Liver (tissue), 3 donors: ENCODE data around the gene CSNK1E.

Experiments
- CTCF ChIP-seq: fragments of 150-350 bp; IDR thresholded peaks from 2 replicates; pipeline ENCODE4 v1.5.1; 2017; ENCODE audit warnings: improper control_type of control experiment, low read depth, low read length; ENCODE audit not compliant: missing input control
- EGR1 ChIP-seq, 2 donors: IDR thresholded peaks; 2 replicates each; pipeline ENCODE4 v1.6.1; 2016 to 2018; ENCODE audit warnings: antibody characterized with exemption in 2 of 2, low read depth in 2 of 2
- FOXA1 ChIP-seq: IDR thresholded peaks from 2 replicates; pipeline ENCODE4 v1.6.1; 2016; ENCODE audit warnings: antibody characterized with exemption
- HNF4A ChIP-seq, 2 donors: conservative IDR thresholded peaks; 2 replicates each; pipeline ENCODE4 v1.6.1; 2016; ENCODE audit warnings: antibody characterized with exemption in 2 of 2, mild to moderate bottlenecking in 2 of 2
- JUND ChIP-seq, 2 donors: IDR thresholded peaks; 2 replicates each; pipeline ENCODE4 v1.6.1; 2016; ENCODE audit warnings: antibody characterized with exemption in 2 of 2
- RAD21 ChIP-seq, 2 donors: IDR thresholded peaks; 2 replicates each; pipeline ENCODE4 v1.6.1; 2016; ENCODE audit warnings: antibody characterized with exemption in 2 of 2, mild to moderate bottlenecking in 2 of 2
- RXRA ChIP-seq, 2 donors: IDR thresholded peaks; 2 replicates each; pipeline ENCODE4 v1.6.1; 2017 to 2018; ENCODE audit warnings: antibody characterized with exemption in 2 of 2, mild to moderate bottlenecking in 1 of 2
- SP1 ChIP-seq: IDR thresholded peaks from 2 replicates; pipeline ENCODE4 v1.6.1; 2018; ENCODE audit warnings: antibody characterized with exemption, mild to moderate bottlenecking
- TAF1 ChIP-seq: conservative IDR thresholded peaks from 2 replicates; pipeline ENCODE4 v1.6.1; 2016; ENCODE audit warnings: antibody characterized with exemption, mild to moderate bottlenecking
- YY1 ChIP-seq: IDR thresholded peaks from 2 replicates; pipeline ENCODE4 v1.6.1; 2016; ENCODE audit warnings: antibody characterized with exemption, mild to moderate bottlenecking
- TF ChIP-seq, protein P1 (sequence below): IDR thresholded peaks from 2 replicates; pipeline ENCODE4 v1.6.1; 2016; ENCODE audit warnings: antibody characterized with exemption
- TF ChIP-seq, protein P2 (sequence below): IDR thresholded peaks from 2 replicates; pipeline ENCODE4 v1.6.1; 2016; ENCODE audit warnings: antibody characterized with exemption, mild to moderate bottlenecking
- donor health status: healthy.
- donor health status: healthy.

DNA sequence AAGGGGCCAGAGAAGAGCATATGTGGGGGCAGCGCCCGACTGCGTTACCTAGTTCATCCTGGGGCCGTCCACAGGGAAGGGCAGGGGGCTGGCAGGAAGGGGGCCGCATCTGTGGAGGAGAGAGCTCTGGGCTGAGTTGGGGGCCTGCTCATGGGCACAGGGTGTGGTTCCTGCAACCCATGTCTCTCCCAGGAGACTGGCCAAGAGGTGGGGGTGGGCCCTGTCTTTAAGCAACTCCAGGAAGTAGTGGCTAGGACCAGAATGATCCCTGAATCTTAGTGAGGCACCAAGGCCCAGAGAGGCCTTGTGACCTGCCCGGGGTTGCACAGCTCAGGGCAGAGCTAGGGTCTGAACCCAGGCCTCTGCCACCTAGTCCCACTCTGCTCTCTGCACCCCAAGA lies 21.9 kb downstream of the CSNK1E start:
- TF ChIP-seq CTCF = no peak
- no peak for TF ChIP-seq RAD21 (IDR thresholded peaks at IDR 0.05)
- no peak for TF ChIP-seq SP1
- no peak for TF ChIP-seq HNF4A (conservative IDR thresholded peaks at IDR 0.05)
- TF ChIP-seq TAF1 = no peak
- TF ChIP-seq, protein P1, sequence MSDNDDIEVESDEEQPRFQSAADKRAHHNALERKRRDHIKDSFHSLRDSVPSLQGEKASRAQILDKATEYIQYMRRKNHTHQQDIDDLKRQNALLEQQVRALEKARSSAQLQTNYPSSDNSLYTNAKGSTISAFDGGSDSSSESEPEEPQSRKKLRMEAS = no peak
- no peak for TF ChIP-seq FOXA1
- no peak for TF ChIP-seq YY1
- TF ChIP-seq EGR1 (IDR thresholded peaks at IDR 0.05; ENCODE audit: low read depth in 2 of 2) = no peak
- TF ChIP-seq, protein P2, sequence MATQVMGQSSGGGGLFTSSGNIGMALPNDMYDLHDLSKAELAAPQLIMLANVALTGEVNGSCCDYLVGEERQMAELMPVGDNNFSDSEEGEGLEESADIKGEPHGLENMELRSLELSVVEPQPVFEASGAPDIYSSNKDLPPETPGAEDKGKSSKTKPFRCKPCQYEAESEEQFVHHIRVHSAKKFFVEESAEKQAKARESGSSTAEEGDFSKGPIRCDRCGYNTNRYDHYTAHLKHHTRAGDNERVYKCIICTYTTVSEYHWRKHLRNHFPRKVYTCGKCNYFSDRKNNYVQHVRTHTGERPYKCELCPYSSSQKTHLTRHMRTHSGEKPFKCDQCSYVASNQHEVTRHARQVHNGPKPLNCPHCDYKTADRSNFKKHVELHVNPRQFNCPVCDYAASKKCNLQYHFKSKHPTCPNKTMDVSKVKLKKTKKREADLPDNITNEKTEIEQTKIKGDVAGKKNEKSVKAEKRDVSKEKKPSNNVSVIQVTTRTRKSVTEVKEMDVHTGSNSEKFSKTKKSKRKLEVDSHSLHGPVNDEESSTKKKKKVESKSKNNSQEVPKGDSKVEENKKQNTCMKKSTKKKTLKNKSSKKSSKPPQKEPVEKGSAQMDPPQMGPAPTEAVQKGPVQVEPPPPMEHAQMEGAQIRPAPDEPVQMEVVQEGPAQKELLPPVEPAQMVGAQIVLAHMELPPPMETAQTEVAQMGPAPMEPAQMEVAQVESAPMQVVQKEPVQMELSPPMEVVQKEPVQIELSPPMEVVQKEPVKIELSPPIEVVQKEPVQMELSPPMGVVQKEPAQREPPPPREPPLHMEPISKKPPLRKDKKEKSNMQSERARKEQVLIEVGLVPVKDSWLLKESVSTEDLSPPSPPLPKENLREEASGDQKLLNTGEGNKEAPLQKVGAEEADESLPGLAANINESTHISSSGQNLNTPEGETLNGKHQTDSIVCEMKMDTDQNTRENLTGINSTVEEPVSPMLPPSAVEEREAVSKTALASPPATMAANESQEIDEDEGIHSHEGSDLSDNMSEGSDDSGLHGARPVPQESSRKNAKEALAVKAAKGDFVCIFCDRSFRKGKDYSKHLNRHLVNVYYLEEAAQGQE = no peak
- TF ChIP-seq RXRA (IDR thresholded peaks at IDR 0.05) = no peak
- no peak for TF ChIP-seq JUND (IDR thresholded peaks at IDR 0.05)
